Measurements from ENCODE around the gene GALNS.
A peak's percentile ranks its signal among the peaks of the same experiment; 100 is the strongest.

GRCh38 chr16:88810912-88811768 lies 45.6 kb downstream of the GALNS start:
- TF ChIP-seq CTCF (IDR thresholded peaks at IDR 0.05) (no peak), POLR2A (IDR thresholded peaks at IDR 0.05) (peak; percentile 34)
